Measurements from ENCODE around the gene CACFD1.

CACFD1 gene

DNA sequence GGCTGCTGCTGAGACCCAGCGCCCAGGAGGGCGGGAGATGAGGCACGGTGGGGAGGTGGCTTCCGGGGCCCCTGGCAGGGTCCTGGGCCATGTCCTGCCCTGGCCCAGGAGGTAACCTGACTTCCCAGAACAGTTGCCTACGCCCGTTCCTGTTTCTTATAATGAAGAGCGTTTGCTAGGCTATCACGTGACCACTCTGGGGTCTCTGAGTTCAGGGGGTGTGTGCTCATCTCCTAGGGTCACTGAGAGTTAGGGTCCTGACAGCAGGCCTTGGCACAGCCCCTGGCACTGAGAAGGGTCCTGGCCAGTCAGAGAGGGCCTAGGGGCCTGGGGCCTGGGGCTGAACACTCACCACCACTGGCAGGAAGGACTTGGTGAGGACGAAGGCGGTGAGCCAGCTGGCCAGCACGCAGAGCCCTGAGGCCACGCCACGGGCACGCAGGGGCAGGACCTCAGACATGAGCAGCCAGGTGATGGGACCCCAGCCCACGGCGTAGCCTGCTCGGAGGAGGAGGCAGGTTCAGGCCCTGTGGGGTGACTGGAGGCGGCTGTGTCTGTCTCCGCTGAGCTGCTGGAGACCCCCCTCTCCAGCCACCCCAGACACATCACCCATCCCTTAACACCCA is 13.1 kb downstream of the CACFD1 start:
- H3K4me2 ChIP-seq (ENCODE audit: low read length), result no peak overlapping the region
- no peaks in the 10 kb centered on the region for H3K36me3 ChIP-seq (ENCODE audit: control insufficient read depth, insufficient read depth, low read length)

DNA sequence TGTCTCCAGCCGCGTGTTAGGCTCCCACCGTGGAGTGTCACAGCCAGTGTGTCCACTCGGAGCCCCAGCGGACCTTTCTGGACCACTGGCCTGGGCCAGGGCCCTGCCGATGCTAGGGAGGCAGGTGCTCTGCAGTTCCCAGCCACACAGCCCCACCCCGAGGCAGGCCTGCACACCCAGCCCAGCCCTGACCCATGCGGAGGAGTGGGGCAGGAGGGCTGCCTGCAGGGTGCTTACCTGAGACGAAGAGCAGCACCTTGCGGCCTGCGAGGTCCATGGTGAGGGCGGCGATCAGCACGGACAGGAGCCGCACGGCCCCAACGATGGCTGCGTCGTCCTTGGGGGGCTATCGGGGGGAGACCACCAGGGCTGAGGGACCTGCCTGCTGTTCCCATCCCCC is 14.0 kb downstream of the CACFD1 start:
- H3K9ac ChIP-seq, result no peak overlapping the region
- TF ChIP-seq, protein P1, sequence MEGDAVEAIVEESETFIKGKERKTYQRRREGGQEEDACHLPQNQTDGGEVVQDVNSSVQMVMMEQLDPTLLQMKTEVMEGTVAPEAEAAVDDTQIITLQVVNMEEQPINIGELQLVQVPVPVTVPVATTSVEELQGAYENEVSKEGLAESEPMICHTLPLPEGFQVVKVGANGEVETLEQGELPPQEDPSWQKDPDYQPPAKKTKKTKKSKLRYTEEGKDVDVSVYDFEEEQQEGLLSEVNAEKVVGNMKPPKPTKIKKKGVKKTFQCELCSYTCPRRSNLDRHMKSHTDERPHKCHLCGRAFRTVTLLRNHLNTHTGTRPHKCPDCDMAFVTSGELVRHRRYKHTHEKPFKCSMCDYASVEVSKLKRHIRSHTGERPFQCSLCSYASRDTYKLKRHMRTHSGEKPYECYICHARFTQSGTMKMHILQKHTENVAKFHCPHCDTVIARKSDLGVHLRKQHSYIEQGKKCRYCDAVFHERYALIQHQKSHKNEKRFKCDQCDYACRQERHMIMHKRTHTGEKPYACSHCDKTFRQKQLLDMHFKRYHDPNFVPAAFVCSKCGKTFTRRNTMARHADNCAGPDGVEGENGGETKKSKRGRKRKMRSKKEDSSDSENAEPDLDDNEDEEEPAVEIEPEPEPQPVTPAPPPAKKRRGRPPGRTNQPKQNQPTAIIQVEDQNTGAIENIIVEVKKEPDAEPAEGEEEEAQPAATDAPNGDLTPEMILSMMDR (IDR thresholded peaks at IDR 0.05), result no peak
- H3K4me1 ChIP-seq, result peaks cover 6% of the 10 kb centered on the region

More for the DNA sequence above, 13.1 kb downstream of the CACFD1 start:
- no peak overlapping the region for H3K27ac ChIP-seq
- no peak overlapping the region for H3K4me3 ChIP-seq (ENCODE audit: low read depth, low read length)
- no peaks in the 10 kb centered on the region for H3K79me2 ChIP-seq
- no peak overlapping the region for H2AFZ ChIP-seq
- no peaks in the 10 kb centered on the region for H3K27me3 ChIP-seq (ENCODE audit: control insufficient read depth, insufficient read depth, low read length)
- H3K4me1 ChIP-seq, result peaks cover 6% of the 10 kb centered on the region
- H3K9me3 ChIP-seq (ENCODE audit: control insufficient read depth, low read length), result no peaks in the 10 kb centered on the region
- TF ChIP-seq, protein P1 (IDR thresholded peaks at IDR 0.05), result no peak
- H3K9ac ChIP-seq, result no peak overlapping the region

DNA sequence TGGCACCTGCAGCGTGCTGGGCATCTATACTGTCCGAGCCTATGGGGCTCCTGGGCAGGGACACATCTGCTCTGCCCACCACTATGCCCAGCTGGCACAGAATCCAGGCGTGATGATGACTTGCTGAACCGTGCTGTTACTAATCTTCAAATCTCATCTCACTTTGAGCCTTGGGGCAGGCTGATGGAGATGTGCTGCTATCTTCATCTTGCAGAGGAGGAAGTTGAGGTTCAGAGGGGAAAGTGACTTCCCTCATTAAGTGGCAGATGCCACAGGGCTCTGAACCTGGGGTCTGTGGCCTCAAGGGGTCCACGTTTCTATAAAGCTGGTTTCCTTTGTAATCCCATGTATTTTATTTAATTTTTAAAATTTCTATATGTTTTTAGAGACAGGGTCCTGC is 14.4 kb downstream of the CACFD1 start:
- no peak overlapping the region for H2AFZ ChIP-seq
- no peaks in the 10 kb centered on the region for H3K9me3 ChIP-seq (ENCODE audit: control insufficient read depth, low read length)
- no peak overlapping the region for H3K9ac ChIP-seq
- H3K36me3 ChIP-seq (ENCODE audit: control insufficient read depth, insufficient read depth, low read length), result no peaks in the 10 kb centered on the region
- H3K4me2 ChIP-seq (ENCODE audit: low read length), result no peak overlapping the region
- H3K4me3 ChIP-seq (ENCODE audit: low read depth, low read length), result no peak overlapping the region
- peaks cover 6% of the 10 kb centered on the region for H3K4me1 ChIP-seq
- no peak overlapping the region for H3K27ac ChIP-seq
- TF ChIP-seq, protein P1 (IDR thresholded peaks at IDR 0.05), result no peak
- H3K27me3 ChIP-seq (ENCODE audit: control insufficient read depth, insufficient read depth, low read length), result no peaks in the 10 kb centered on the region
- no peaks in the 10 kb centered on the region for H3K79me2 ChIP-seq

More for the DNA sequence above, 14.0 kb downstream of the CACFD1 start:
- Histone ChIP-seq H3K9me3 (ENCODE audit: control insufficient read depth, low read length) (no peaks in the 10 kb centered on the region), H3K4me3 (ENCODE audit: low read depth, low read length) (no peak overlapping the region), H3K27ac (no peak overlapping the region), H3K4me2 (ENCODE audit: low read length) (no peak overlapping the region), H3K27me3 (ENCODE audit: control insufficient read depth, insufficient read depth, low read length) (no peaks in the 10 kb centered on the region), H3K36me3 (ENCODE audit: control insufficient read depth, insufficient read depth, low read length) (no peaks in the 10 kb centered on the region), H2AFZ (no peak overlapping the region), H3K79me2 (no peaks in the 10 kb centered on the region)

DNA sequence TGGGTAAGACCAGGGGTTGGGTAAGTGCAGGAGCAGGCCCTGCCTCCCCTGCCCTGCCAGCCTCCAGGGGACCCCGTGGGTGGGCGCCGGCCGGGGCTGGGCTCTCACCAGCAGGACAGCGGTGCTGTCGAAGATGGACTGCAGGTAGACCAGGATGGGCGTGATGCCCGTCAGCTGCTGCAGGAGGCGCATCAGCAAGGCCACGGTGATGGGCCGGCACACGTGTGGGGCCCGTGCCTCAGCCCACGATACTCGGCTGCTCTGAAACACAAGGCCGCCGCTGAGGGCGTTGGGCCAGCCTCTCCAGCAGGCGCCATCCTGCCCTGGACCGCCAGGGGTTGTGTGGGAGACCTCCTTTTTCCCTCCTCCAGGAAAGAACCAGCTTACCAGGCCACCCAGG is 15.1 kb downstream of the CACFD1 start:
- H3K27ac ChIP-seq, result no peak overlapping the region
- no peak overlapping the region for H3K4me3 ChIP-seq (ENCODE audit: low read depth, low read length)
- H3K9ac ChIP-seq, result no peak overlapping the region
- H3K79me2 ChIP-seq, result no peaks in the 10 kb centered on the region
- H2AFZ ChIP-seq, result no peak overlapping the region
- TF ChIP-seq, protein P1 (IDR thresholded peaks at IDR 0.05), result no peak
- H3K4me1 ChIP-seq, result peaks cover 6% of the 10 kb centered on the region
- no peaks in the 10 kb centered on the region for H3K36me3 ChIP-seq (ENCODE audit: control insufficient read depth, insufficient read depth, low read length)
- H3K4me2 ChIP-seq (ENCODE audit: low read length), result no peak overlapping the region
- no peaks in the 10 kb centered on the region for H3K9me3 ChIP-seq (ENCODE audit: control insufficient read depth, low read length)
- H3K27me3 ChIP-seq (ENCODE audit: control insufficient read depth, insufficient read depth, low read length), result no peaks in the 10 kb centered on the region

All from parathyroid adenoma (tissue), 2 donors.